Measurements from ENCODE around the gene ESRRA.

ESRRA gene

GRCh38 chr11:64352099-64352994 is 47.0 kb downstream of the ESRRA start:
- DNase-seq (ENCODE audit: low spot score) = no peak

- no peak for DNase-seq (ENCODE audit: low spot score)
Measured at GRCh38 chr11:64352995-64353714, 47.8 kb downstream of the ESRRA start.

DNA sequence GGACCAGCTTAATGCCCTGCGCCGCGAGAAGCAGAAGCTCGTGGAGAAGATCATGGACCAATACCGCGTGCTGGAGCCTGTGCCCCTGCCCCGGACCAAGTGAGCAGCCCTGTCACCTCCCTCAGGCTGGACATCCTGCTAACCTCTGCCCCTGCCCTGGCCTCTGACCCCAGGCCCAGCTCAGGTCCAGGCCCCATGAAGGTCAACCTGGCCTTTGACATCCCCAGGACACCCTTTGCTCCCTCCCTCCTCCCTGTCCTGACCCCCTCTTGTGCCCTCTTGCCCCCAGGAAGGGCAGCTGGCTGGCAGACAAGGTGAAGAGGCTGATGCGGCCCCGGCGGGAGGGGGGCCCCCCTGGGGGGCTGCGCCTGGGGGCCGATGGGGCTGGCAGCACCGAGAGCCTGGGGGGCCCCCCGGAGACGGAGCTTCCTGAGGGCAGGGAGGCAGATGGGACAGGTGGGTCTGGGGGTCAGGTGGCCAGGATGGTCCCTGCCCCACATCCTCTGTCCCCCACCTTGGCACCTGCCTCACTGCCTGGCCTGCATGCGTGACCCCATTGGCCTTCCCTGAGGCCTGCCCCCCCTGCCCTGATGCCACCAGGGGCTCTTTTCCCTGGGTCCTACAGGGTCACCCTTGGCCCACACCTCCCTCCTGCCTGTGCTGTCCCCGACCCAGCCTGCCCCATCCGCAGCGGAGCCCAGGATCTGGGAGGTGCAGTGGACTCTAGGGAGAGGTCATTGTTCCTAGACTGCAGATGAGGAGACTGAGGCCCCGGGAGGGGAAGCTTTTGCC is 48.6 kb downstream of the ESRRA start:
- no peak for DNase-seq (ENCODE audit: low spot score)

DNA sequence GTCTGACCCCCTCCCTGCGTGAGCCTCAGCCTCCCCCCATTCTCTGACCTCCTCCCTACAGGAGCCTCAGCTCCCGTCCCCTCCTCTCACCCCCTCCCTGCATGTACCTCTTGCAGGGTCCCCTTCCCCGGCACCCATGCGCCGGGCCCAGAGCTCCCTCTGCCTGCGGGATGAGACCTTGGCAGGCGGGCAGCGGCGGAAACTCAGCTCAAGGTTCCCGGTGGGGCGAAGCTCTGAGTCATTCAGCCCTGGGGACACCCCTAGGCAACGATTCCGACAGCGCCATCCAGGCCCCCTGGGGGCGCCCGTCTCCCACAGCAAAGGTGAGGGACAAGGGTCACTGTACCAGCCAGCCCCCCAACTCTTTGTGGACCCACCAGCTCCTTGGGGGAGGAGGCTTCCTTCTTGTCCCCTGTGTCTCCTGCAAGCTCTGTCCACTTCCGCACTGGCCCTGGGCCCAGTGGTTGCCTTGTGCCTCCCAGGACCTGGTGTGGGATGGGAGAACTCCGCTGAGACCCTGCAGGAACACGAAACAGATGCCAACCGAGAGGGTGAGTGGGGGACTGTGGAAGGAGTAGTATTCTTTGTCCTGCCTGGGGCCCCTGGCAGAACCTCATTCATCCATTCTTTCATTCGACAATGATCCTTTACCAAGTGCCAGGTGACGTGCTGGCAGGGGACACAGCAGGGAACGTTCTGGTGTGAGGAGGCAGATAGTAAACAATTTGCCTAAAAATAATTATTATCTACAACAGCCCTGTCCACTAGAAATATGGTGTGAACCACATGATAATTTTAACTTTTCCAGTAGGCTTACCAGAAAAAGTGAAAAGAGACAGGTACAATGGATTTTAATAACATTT is 50.0 kb downstream of the ESRRA start:
- DNase-seq (ENCODE audit: low spot score) = peak; percentile 94

- DNase-seq (ENCODE audit: low spot score) = no peak
Measured at GRCh38 chr11:64356498-64357411, 51.4 kb downstream of the ESRRA start.

- DNase-seq (ENCODE audit: low spot score) = no peak
Measured at GRCh38 chr11:64357446-64357845, 52.1 kb downstream of the ESRRA start.

DNA sequence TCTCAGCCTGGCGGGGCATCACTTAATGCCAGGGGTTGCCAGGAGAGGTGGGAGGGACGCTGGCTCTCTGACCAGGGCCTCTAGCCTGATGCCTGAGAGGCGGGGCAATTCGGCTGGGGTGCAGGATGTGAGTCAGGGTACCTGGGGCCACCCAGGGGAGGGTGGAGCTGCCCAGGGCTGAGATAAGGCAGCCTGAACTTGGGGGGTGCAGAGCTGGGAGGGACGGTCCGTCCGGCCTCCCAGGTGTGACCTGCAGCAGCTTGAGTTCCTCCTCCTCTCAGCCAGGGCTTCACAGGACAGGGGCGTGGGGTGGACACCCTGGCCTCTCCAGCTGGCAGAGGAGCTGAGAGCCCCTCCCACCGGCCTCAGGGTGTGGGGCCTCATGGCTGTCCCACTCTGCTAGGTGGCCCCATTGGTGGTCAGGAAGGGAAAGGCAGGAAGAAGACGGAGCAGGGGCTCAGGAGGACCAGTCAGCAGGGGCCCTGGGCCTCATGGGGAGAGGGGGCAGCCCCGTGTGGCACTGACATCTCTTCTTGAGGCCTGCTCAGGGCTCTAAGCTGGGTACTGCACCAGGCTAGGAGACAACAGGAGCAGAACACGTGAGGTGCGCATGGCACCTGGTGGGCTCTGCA is 52.7 kb downstream of the ESRRA start:
- DNase-seq (ENCODE audit: low spot score) = no peak

DNA sequence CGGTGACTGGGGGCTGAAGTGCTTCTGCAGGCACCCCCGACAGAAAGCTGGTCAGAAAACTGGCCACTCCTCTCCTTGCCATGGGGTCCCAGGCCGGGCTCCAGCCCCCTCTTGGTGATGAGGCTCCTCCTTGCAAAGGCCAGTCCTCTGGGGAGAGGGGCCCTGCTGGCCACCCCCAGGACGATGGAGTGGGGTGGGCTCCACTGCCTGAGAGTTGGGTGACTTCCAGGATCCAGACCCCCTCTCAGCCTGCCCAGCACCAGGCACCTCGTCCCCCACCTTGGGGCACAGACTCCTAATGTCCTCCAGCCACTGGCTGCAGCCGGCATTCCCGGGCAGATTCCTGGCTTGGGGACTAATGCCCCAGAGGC is 53.2 kb downstream of the ESRRA start:
- DNase-seq (ENCODE audit: low spot score) = no peak

DNA sequence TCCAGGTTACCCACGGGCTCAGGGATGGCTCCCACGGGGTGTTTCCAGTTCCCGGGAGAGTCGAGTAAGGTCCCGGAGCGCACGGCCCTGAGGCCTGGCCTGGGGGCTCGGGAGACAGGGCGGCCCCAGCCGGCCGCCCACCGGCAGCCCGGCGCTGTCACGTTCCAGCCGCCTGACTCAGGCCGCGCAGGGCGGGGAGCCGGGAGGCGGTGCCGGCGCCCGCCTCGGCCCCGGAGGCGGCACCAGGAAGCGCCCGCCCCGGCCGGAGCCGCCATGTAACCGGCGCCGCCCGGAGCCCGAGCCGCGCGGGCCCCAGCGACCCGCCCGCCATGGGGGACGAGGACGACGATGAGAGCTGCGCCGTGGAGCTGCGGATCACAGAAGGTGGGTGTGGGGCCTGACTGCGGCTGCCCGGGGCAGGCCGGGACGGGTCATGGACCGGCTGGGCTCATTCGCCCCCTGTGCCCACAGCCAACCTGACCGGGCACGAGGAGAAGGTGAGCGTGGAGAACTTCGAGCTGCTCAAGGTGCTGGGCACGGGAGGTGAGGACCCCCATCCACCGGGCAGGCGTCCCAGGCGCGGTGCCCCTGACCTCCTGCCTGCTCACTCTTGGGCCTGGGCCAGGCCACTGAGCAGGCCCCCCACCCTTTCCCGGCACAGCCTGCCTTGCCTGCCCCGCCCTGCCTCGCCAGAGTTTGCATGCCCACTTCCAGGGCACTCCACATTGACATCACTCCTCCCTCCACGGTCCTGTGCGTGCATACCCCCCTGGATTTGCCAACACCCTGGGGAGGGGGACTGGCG is 53.8 kb downstream of the ESRRA start, which contains the start of gene RPS6KA4:
Gene RPS6KA4 (plus strand): TSS at position 256 of the 805 bp plus-strand sequence. CDS start 74 bp downstream, at position 330.
- peak; percentile 98 for DNase-seq (ENCODE audit: low spot score)

DNA sequence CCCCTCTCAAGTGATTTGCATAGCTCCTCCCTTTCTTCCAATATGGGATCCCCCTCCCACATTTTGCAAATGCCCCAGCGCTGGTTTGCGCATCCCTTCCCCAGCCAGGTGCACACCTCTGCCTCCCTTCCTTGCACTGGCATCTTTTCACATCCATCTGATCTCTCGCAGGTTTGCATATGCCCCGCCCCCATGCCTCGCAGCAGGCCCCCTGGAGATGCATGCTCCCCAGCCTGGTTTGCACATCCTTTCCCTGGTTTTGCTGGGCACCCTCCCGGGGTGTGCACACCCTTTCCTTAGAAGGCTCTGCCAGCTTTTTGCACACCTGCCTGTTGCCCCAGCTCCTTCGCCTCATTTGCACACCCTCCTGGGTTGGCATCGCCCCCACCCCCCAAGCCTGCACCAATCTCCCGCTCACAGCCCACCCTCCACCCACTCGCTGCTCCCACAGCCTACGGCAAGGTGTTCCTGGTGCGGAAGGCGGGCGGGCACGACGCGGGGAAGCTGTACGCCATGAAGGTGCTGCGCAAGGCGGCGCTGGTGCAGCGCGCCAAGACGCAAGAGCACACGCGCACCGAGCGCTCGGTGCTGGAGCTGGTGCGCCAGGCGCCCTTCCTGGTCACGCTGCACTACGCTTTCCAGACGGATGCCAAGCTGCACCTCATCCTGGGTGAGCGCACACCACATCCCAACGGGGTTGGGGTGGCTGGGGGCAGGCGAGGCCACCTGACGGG is 54.6 kb downstream of the ESRRA start:
- no peak for DNase-seq (ENCODE audit: low spot score)

- no peak for DNase-seq (ENCODE audit: low spot score)
Measured at GRCh38 chr11:64360448-64360921, 55.2 kb downstream of the ESRRA start.

GRCh38 chr11:64361659-64362058 is 56.3 kb downstream of the ESRRA start:
- no peak for DNase-seq (ENCODE audit: low spot score)

- no peak for DNase-seq (ENCODE audit: low spot score)
Measured at GRCh38 chr11:64362339-64362738, 57.0 kb downstream of the ESRRA start.

GRCh38 chr11:64364435-64364834 is 59.1 kb downstream of the ESRRA start:
- DNase-seq (ENCODE audit: low spot score) = no peak

- DNase-seq (ENCODE audit: low spot score) = no peak
Measured at GRCh38 chr11:64364911-64365310, 59.6 kb downstream of the ESRRA start.

Data from AG08396 (cell line).